HG02610 (cell line): Measurements from ENCODE around the gene AQP6.
"Not testable (repeated sequence)": the region's sequence is repeated elsewhere in the genome, so short reads cannot be mapped to it uniquely, and the experiment has no call there.

Experiments used
- ATAC-seq: cut with Tn5 transposase; IDR thresholded peaks from one replicate; pipeline ENCODE4 v1.9.1; 2021; ENCODE audit warnings: mild to moderate bottlenecking, moderate library complexity; ENCODE audit not compliant: unreplicated experiment

AQP6 gene

GRCh38 chr12:49987625-49988303, 15.0 kb downstream of the AQP6 start:
- no peak for ATAC-seq

- ATAC-seq, result not testable (repeated sequence)
These were observed 16.7 kb downstream of the AQP6 start for GRCh38 chr12:49989400-49989799.

DNA sequence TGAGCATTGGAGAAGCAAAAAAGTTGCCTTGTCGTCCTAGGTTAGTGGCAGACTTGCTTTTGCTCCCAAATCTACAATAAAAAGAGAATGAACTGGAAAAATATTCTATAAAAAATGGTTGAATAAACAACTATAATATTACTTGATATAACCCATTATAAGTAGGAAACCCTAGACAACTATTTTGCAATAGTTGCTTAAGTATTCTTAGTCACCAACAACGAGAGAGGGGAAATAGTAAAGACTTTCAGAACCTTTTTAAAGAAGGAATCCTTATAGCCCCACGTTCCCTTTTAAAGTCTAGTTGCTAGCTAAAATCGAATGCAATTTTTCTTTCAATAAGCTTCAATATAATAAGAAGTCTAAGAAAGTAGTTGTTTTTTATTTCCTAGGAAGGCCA, 17.5 kb downstream of the AQP6 start:
- no peak for ATAC-seq

- ATAC-seq, result no peak
These were observed 25.7 kb downstream of the AQP6 start for GRCh38 chr12:49998453-49998852.

- ATAC-seq, result no peak
These were observed 30.8 kb downstream of the AQP6 start for GRCh38 chr12:50003595-50003994.

- ATAC-seq, result no peak
These were observed 31.9 kb downstream of the AQP6 start for GRCh38 chr12:50004696-50005095.

- ATAC-seq, result no peak
These were observed 32.4 kb downstream of the AQP6 start for GRCh38 chr12:50005175-50005574.

- no peak for ATAC-seq
These were observed 33.5 kb downstream of the AQP6 start for GRCh38 chr12:50006280-50006679.

- ATAC-seq, result no peak
These were observed 34.2 kb downstream of the AQP6 start for GRCh38 chr12:50006754-50007442.

GRCh38 chr12:50013361-50014147, 40.8 kb downstream of the AQP6 start:
- ATAC-seq, result peak; percentile 49

GRCh38 chr12:50014342-50014741, 41.6 kb downstream of the AQP6 start:
- ATAC-seq, result no peak

- no peak for ATAC-seq
These were observed 44.0 kb downstream of the AQP6 start for GRCh38 chr12:50016501-50017475.

DNA sequence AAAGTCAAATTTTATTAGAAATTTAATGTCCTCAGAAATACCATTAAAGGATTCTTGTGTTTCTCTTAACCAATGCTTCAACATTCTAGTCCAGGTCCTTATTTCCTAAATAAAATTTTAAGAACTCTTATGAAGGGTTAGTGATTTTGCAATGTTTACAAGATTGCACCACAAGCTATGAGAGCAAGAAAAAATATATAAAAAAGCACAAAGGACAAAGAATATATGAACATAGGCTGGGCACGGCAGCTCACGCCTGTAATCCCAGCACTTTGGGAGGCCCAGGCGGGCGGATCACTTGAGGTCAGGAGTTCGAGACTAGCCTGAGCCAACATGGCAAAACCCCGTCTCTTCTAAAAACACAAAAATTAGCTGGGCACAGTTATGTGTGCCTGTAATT, 44.9 kb downstream of the AQP6 start:
- no peak for ATAC-seq

DNA sequence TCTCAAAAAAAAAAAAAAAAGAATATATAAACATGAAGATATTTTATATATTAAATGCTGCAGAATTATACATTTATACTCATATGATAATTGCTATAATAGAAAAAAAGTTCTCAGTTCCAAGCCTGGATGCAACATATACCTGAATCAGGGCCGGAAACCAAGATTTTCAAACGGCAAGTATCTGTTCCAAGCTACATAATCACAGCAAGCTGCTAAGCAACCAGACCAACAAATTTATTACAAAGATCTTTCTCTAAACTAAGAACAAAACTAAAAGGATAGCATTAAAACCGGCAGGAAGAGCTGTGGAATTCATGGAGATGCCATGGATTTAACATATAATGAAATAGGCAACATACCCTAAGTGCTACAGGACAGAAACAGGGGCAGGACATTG, 45.4 kb downstream of the AQP6 start:
- no peak for ATAC-seq

- no peak for ATAC-seq
These were observed 46.2 kb downstream of the AQP6 start for GRCh38 chr12:50018968-50019367.

- ATAC-seq, result no peak
These were observed 46.8 kb downstream of the AQP6 start for GRCh38 chr12:50019524-50019923.

DNA sequence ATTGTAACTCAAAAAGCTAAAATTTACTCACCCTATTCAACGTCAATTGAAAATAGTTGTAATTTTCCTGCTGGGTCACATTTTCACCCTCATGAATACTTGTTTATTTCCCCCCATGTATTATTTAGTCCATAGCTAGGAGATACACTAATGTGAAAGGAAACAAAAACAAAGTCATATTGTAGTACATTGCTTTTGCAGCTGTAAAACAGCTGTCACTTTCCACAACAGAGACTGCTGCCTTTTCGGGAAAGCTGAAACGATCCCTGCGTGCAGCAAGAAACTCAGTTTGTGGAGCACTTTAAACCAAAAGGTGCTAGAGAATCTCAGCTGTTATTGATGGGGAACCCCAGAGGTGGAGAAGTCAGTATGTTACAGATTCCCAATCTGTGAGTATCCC, 48.3 kb downstream of the AQP6 start:
- no peak for ATAC-seq

DNA sequence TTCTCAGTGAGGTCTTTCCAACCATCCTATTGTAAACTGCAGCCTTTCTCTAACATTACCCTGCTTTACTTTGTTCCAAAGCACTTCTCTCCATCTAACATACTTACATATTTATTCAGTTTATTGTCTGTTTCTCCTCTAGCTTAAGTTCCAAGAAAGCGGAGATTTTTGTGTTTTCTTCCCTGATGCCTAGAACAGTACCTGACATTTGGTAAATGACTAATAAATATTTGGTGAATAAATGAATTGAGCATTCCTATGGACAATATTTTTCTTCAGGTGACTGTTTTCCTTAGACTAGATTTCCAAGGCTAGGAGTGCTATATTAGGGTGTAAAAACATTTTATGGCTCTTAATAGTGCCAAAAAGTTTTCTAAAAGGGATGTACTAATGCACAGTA, 50.2 kb downstream of the AQP6 start:
- no peak for ATAC-seq

- no peak for ATAC-seq
These were observed 51.5 kb downstream of the AQP6 start for GRCh38 chr12:50024227-50024626.

DNA sequence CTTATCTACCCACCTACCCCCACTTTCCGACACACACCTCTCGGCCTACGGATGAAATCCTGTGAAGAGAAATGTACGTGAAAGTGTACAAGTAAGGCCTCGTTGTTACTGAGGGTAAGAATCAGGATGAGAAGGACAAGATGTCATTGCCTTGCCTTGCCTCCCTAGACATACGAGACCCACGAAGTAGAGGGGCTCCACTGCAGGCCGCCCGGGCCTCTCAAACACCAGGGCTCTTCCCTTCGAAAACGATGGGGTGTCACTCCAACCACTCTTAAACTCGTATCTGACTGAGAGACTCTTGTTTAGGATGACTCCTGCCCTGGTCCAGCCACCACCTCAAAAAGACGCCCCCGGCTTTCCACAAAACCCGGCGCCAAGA, 52.0 kb downstream of the AQP6 start:
- peak; percentile 4 for ATAC-seq
